ENCODE data around the gene SKP1. TPM values are rescaled to one million over a fixed set of nuclear protein-coding genes. Genes with fewer than 3 reads are reported as not detected.

The SKP1 gene
- total RNA-seq, 4 donors from 2014 or later, result 32.6 to 224 (median 170) TPM

- no peaks in the 10 kb centered on the region for H3K36me3 ChIP-seq
- intact Hi-C loops (cut with DNase I; ENCODE audit: low total_unique reads) (loop anchor here (5.0 kb wide), 2 partner anchors 103 to 398 kb away; no protein-coding TSS in a partner anchor), in situ Hi-C loops (cut with MboI; ENCODE audit: low pct_ligation_motif_present in 1 of 4, low pct_unique_long_range_greater_than_20kb in 1 of 4, low sequenced_read_pairs in 3 of 4) (loop anchor here (5.0 to 25.0 kb wide), 5 partner anchors 100 to 403 kb away; no protein-coding TSS in a partner anchor)
- H3K27ac ChIP-seq, result no peak overlapping the region
- peak in 1 of 3 donors; percentile 10 for TF ChIP-seq POLR2AphosphoS5 (IDR thresholded peaks at IDR 0.05)
- no peak for TF ChIP-seq POLR2A (IDR thresholded peaks at IDR 0.05)
- no peak for TF ChIP-seq EP300 (IDR thresholded peaks at IDR 0.05; ENCODE audit: low read depth)
- TF ChIP-seq CTCF (IDR thresholded peaks at IDR 0.05), result peak; percentile 87 to 92 (median 90)
- DNase-seq, result peak; percentile 79
- H3K9me3 ChIP-seq, result no peaks in the 10 kb centered on the region
- no peak overlapping the region for H3K4me3 ChIP-seq
- WGBS, 2 donors (ENCODE audit: low coverage in 1 of 2), result 60% methylated on average over 11 of the region's 11 CpGs; no CpG with 5 or more reads in 1 of the 2 donors
- no peaks in the 10 kb centered on the region for H3K4me1 ChIP-seq
- no peaks in the 10 kb centered on the region for H3K27me3 ChIP-seq
These were observed 7.7 kb upstream of the SKP1 start for GRCh38 chr5:134184155-134185135.

- intact Hi-C loops (cut with DNase I; ENCODE audit: low total_unique reads) (loop anchor here (5.0 kb wide), 2 partner anchors 104 to 399 kb away; no protein-coding TSS in a partner anchor), in situ Hi-C loops (cut with MboI; ENCODE audit: low pct_ligation_motif_present in 1 of 4, low pct_unique_long_range_greater_than_20kb in 1 of 4, low sequenced_read_pairs in 3 of 4) (loop anchor here (5.0 to 25.0 kb wide), 5 partner anchors 101 to 404 kb away; no protein-coding TSS in a partner anchor)
- DNase-seq, result no peak
- no peak overlapping the region for H3K27ac ChIP-seq
- H3K4me1 ChIP-seq, result peaks cover under 1 to 1% (median under 1%) of the 10 kb centered on the region in 4 donors
- H3K9me3 ChIP-seq, result no peaks in the 10 kb centered on the region
- no peak overlapping the region for H3K4me3 ChIP-seq
- H3K27me3 ChIP-seq, result no peaks in the 10 kb centered on the region
- TF ChIP-seq POLR2AphosphoS5 (IDR thresholded peaks at IDR 0.05) (no peak), POLR2A (IDR thresholded peaks at IDR 0.05) (no peak), CTCF (IDR thresholded peaks at IDR 0.05) (no peak), EP300 (IDR thresholded peaks at IDR 0.05; ENCODE audit: low read depth) (no peak)
- no peaks in the 10 kb centered on the region for H3K36me3 ChIP-seq
These were observed 6.7 kb upstream of the SKP1 start for GRCh38 chr5:134183481-134183880.

GRCh38 chr5:134178096-134178419 lies 1.3 kb upstream of the SKP1 start:
- Histone ChIP-seq H3K36me3 (peaks cover 0 to 4% (median 0%) of the 10 kb centered on the region in 4 donors), H3K4me1 (peaks cover 14 to 38% (median 24%) of the 10 kb centered on the region in 4 donors), H3K27me3 (no peaks in the 10 kb centered on the region), H3K27ac (peak overlapping the region; percentile 95 to 99 (median 98)), H3K9me3 (no peaks in the 10 kb centered on the region), H3K4me3 (no peak overlapping the region)
- DNase-seq, result no peak
- WGBS, 2 donors (ENCODE audit: low coverage in 1 of 2), result 59% methylated on average over 3 of the region's 3 CpGs; no CpG with 5 or more reads in 1 of the 2 donors
- in situ Hi-C loops (cut with MboI; ENCODE audit: low pct_ligation_motif_present in 1 of 4, low pct_unique_long_range_greater_than_20kb in 1 of 4, low sequenced_read_pairs in 3 of 4), result loop anchor here in 2 of 4 donors (25.0 kb wide), 2 partner anchors 384 to 409 kb away; no protein-coding TSS in a partner anchor
- intact Hi-C loops (cut with DNase I; ENCODE audit: low total_unique reads), result no loop called here
- TF ChIP-seq CTCF (IDR thresholded peaks at IDR 0.05), result no peak
- no peak for TF ChIP-seq EP300 (IDR thresholded peaks at IDR 0.05; ENCODE audit: low read depth)
- no peak for TF ChIP-seq POLR2A (IDR thresholded peaks at IDR 0.05)
- no peak for TF ChIP-seq POLR2AphosphoS5 (IDR thresholded peaks at IDR 0.05)

All from transverse colon (tissue), 4 donors.